K562 (cell line): ENCODE measurements around the gene SGPP2.

ENCODE experiments used
- ATF1 ChIP-seq, 2 experiments: fragments of 450-650 bp in 1 of 2; IDR thresholded peaks; 2 replicates each; pipeline ENCODE4 v1.6.1; 2016; ENCODE audit warnings: missing compliant biosample characterization in 1 of 2, missing genetic modification characterization in 1 of 2
- CREB1 ChIP-seq, 2 experiments: sonication (generic) in 1 of 2; formaldehyde crosslinking in 1 of 2; IDR thresholded peaks; 2 replicates each; pipeline versions ENCODE4 v1.6.1 to v1.8.0; 2012 to 2022; ENCODE audit warnings: inconsistent platforms in 1 of 2, mild to moderate bottlenecking in 1 of 2, missing genetic modification reagents in 1 of 2, moderate library complexity in 1 of 2
- CTCF ChIP-seq, 3 experiments: IDR thresholded peaks in 2 of 3; conservative IDR thresholded peaks in 1 of 3; 2 replicates each; pipeline ENCODE4 v1.5.1; 2011 to 2012; ENCODE audit warnings: low read length in 3 of 3, mild to moderate bottlenecking in 3 of 3, control low read depth in 2 of 3, improper control_type of control experiment in 1 of 3, inconsistent platforms in 1 of 3, low read depth in 1 of 3, mixed read lengths in 1 of 3, moderate library complexity in 1 of 3; ENCODE audit not compliant: insufficient read depth in 2 of 3
- GABPB1 ChIP-seq: sonication (generic); formaldehyde crosslinking; IDR thresholded peaks from 2 replicates; pipeline ENCODE4 v1.8.0; 2022; ENCODE audit warnings: mild to moderate bottlenecking, missing genetic modification reagents
- NFE2 ChIP-seq: IDR thresholded peaks from 2 replicates; pipeline ENCODE4 v1.6.1; 2014; ENCODE audit warnings: antibody characterized with exemption, low read depth
- RAD21 ChIP-seq, 2 experiments: fragments of 250-450 bp in 1 of 2; fragments of 450-650 bp in 1 of 2; sonication (Bioruptor Pico) in 1 of 2; formaldehyde crosslinking in 1 of 2; IDR thresholded peaks in 1 of 2; conservative IDR thresholded peaks in 1 of 2; 2 replicates each; pipeline versions ENCODE4 v1.4.0 to v1.8.0; 2020 to 2022; ENCODE audit warnings: mild to moderate bottlenecking in 2 of 2, moderate library complexity in 1 of 2
- TCF7 ChIP-seq: sonication (generic); IDR thresholded peaks from 2 replicates; pipeline ENCODE4 v1.6.1; 2016; ENCODE audit warnings: antibody characterized with exemption, borderline replicate concordance
- ZFP1 ChIP-seq: fragments of 450-650 bp; formaldehyde crosslinking; IDR thresholded peaks from 2 replicates; pipeline ENCODE4 v1.4.0; 2020; ENCODE audit warnings: mild to moderate bottlenecking, mixed read lengths

GRCh38 chr2:222410534-222410933, 13.8 kb upstream of the SGPP2 start:
- TF ChIP-seq ZFP1 (CRISPR knock-in tag) (no peak), CTCF (IDR thresholded peaks at IDR 0.05 in 2 of 3, conservative IDR thresholded peaks at IDR 0.05 in 1 of 3; ENCODE audit: insufficient read depth in 2 of 3, low read depth in 1 of 3, low read length in 3 of 3) (no peak), TCF7 (no peak), RAD21 (CRISPR knock-in tag; conservative IDR thresholded peaks at IDR 0.05 in 1 of 2, IDR thresholded peaks at IDR 0.05 in 1 of 2) (no peak), NFE2 (no peak), ATF1 (CRISPR knock-in tag; IDR thresholded peaks at IDR 0.05) (no peak), ATF1 (tag; IDR thresholded peaks at IDR 0.05) (no peak), GABPB1 (CRISPR knock-in tag) (no peak), CREB1 (IDR thresholded peaks at IDR 0.05) (no peak), CREB1 (CRISPR knock-in tag; IDR thresholded peaks at IDR 0.05) (no peak)
